ENCODE results near the gene MAN1A1. TPM values are rescaled to one million over a fixed set of nuclear protein-coding genes. Genes with fewer than 3 reads are reported as not detected.

MAN1A1 gene
- total and polyA plus RNA-seq, 2 experiments from 2014 or later: 2.0 to 8.7 TPM

DNA sequence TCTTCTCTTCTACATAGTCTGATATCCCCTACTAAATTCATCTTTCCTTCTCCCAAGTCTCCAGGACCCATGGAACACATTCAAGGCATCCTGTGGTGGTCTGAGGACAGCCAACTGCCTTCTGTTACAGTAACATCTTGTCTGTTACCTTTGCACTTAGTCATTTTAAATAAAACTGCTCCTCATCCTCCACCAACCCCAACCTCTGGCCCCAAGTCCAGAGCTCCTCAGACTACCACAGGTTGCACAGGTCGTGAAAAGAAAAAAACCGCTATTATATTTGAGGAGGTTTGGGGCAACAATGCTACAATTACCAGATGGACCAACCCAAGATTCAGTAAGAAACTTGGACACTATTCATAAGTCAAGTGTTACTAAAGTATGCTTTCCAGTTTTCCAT, 49.9 kb downstream of the MAN1A1 start:
- H3K79me2 ChIP-seq (replicated peaks; ENCODE audit: insufficient read depth): no peaks in the 10 kb centered on the region
- no peaks in the 10 kb centered on the region; the same call in 2 of the 3 replicates for H3K9me3 Mint-ChIP-seq
- no peak for DNase-seq (ENCODE audit: low spot score)

More for the DNA sequence above, 49.9 kb downstream of the MAN1A1 start:
- Histone ChIP-seq H3K27me3 (ENCODE audit: insufficient read depth) (no peaks in the 10 kb centered on the region), H3K27ac (ENCODE audit: low read depth) (no peak overlapping the region), H3K36me3 (ENCODE audit: insufficient read depth) (no peaks in the 10 kb centered on the region), H3F3A (replicated peaks; ENCODE audit: low read depth) (no peaks in the 10 kb centered on the region), H3K4me3 (no peak overlapping the region), H3K4me1 (ENCODE audit: insufficient read depth) (peaks cover 19% of the 10 kb centered on the region), H3K4me2 (no peak overlapping the region), H2AFZ (no peak overlapping the region), H3K9me2 (ENCODE audit: insufficient read depth) (no peaks in the 10 kb centered on the region), H4K20me1 (replicated peaks; ENCODE audit: insufficient read depth) (no peaks in the 10 kb centered on the region)
- H3K27ac Mint-ChIP-seq: no peak overlapping the region
- peaks cover 16% of the 10 kb centered on the region; the same call in 2 of the 3 replicates for H3K4me1 Mint-ChIP-seq
- ATAC-seq: no peak
- H3K27me3 Mint-ChIP-seq (ENCODE audit: insufficient read depth, low read depth, poor library complexity): no peaks in the 10 kb centered on the region
- H3K36me3 Mint-ChIP-seq (ENCODE audit: low read depth): no peaks in the 10 kb centered on the region
- TF ChIP-seq EZH2 (IDR thresholded peaks at IDR 0.05; ENCODE audit: low read depth, unreplicated experiment) (no peak), REST (IDR thresholded peaks at IDR 0.05; ENCODE audit: unreplicated experiment) (no peak), ZNF462 (CRISPR knock-in tag; IDR thresholded peaks at IDR 0.05) (no peak), NANOG (IDR thresholded peaks at IDR 0.05; ENCODE audit: borderline replicate concordance) (no peak), ZNF114 (CRISPR knock-in tag; IDR thresholded peaks at IDR 0.05) (no peak), ZNF331 (CRISPR knock-in tag; IDR thresholded peaks at IDR 0.05; ENCODE audit: low read depth) (no peak), POLR2AphosphoS5 (IDR thresholded peaks at IDR 0.05; ENCODE audit: low read depth) (no peak), CREB1 (CRISPR knock-in tag; IDR thresholded peaks at IDR 0.05; ENCODE audit: low read depth) (no peak), STAT1 (IDR thresholded peaks at IDR 0.05; ENCODE audit: unreplicated experiment) (no peak), JUNB (IDR thresholded peaks at IDR 0.05; ENCODE audit: unreplicated experiment) (no peak), EZH2phosphoT487 (IDR thresholded peaks at IDR 0.05; ENCODE audit: unreplicated experiment) (no peak)
- TF ChIP-seq, protein P1, sequence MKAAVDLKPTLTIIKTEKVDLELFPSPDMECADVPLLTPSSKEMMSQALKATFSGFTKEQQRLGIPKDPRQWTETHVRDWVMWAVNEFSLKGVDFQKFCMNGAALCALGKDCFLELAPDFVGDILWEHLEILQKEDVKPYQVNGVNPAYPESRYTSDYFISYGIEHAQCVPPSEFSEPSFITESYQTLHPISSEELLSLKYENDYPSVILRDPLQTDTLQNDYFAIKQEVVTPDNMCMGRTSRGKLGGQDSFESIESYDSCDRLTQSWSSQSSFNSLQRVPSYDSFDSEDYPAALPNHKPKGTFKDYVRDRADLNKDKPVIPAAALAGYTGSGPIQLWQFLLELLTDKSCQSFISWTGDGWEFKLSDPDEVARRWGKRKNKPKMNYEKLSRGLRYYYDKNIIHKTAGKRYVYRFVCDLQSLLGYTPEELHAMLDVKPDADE (IDR thresholded peaks at IDR 0.05): no peak
- TF ChIP-seq, protein P2, sequence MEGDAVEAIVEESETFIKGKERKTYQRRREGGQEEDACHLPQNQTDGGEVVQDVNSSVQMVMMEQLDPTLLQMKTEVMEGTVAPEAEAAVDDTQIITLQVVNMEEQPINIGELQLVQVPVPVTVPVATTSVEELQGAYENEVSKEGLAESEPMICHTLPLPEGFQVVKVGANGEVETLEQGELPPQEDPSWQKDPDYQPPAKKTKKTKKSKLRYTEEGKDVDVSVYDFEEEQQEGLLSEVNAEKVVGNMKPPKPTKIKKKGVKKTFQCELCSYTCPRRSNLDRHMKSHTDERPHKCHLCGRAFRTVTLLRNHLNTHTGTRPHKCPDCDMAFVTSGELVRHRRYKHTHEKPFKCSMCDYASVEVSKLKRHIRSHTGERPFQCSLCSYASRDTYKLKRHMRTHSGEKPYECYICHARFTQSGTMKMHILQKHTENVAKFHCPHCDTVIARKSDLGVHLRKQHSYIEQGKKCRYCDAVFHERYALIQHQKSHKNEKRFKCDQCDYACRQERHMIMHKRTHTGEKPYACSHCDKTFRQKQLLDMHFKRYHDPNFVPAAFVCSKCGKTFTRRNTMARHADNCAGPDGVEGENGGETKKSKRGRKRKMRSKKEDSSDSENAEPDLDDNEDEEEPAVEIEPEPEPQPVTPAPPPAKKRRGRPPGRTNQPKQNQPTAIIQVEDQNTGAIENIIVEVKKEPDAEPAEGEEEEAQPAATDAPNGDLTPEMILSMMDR (conservative IDR thresholded peaks at IDR 0.05; ENCODE audit: low read depth in 2 of 2): no peak
- no peak overlapping the region for H3K4me3 Mint-ChIP-seq
